Esophagus (tissue), 2 donors: ENCODE results near the gene TNFSF13B. TPM values are rescaled to one million over a fixed set of nuclear protein-coding genes. Genes with fewer than 3 reads are reported as not detected.

Source experiments
- H3K27ac ChIP-seq, 2 donors: one replicate each; pipeline ENCODE4 v1.5.1; 2013; ENCODE audit warnings: low read depth in 2 of 2, mild to moderate bottlenecking in 2 of 2, inconsistent platforms in 1 of 2, low read length in 1 of 2, moderate library complexity in 1 of 2
- H3K27me3 ChIP-seq, 2 donors: one replicate each; pipeline ENCODE4 v1.6.1; 2013; ENCODE audit warnings: low read length in 2 of 2, control low read depth in 1 of 2, mild to moderate bottlenecking in 1 of 2; ENCODE audit not compliant: insufficient read depth in 2 of 2, control insufficient read depth in 1 of 2
- H3K36me3 ChIP-seq, 2 donors: one replicate each; pipeline ENCODE4 v1.6.1; 2013; ENCODE audit warnings: low read length in 1 of 2; ENCODE audit not compliant: control insufficient read depth in 2 of 2, insufficient read depth in 2 of 2
- H3K4me1 ChIP-seq, 2 donors: one replicate each; pipeline ENCODE4 v1.6.1; 2013; ENCODE audit warnings: low read length in 1 of 2; ENCODE audit not compliant: control insufficient read depth in 2 of 2, insufficient read depth in 2 of 2
- H3K4me3 ChIP-seq, 2 donors: one replicate each; pipeline ENCODE4 v1.5.1; 2013; ENCODE audit warnings: low read length in 2 of 2, mild to moderate bottlenecking in 2 of 2, low read depth in 1 of 2, moderate library complexity in 1 of 2
- H3K9me3 ChIP-seq, 2 donors: one replicate each; pipeline ENCODE4 v1.6.1; 2013; ENCODE audit warnings: mild to moderate bottlenecking in 2 of 2, low read depth in 1 of 2, low read length in 1 of 2, moderate library complexity in 1 of 2; ENCODE audit not compliant: control insufficient read depth in 2 of 2, insufficient read depth in 1 of 2
- WGBS, 2 donors: extraction: QIAGEN DNeasy Blood & Tissue Kit; methylation state at CpG; one replicate each; pipeline ENCODE4 v1.1.7; 2013; 5-methylcytosine and 5-hydroxymethylcytosine counted together
- polyA plus RNA-seq, 2 donors: library from polyadenylated mRNA; stranded (reverse); fragments of 200-250 nt; gene quantifications; one replicate each; pipeline ENCODE4 v1.2.3, GENCODE V29; 2013
- donor health status: healthy with polysubstance abuse.
- donor health status: Bipolar disorder and iron deficiency.

TNFSF13B gene, protein sequence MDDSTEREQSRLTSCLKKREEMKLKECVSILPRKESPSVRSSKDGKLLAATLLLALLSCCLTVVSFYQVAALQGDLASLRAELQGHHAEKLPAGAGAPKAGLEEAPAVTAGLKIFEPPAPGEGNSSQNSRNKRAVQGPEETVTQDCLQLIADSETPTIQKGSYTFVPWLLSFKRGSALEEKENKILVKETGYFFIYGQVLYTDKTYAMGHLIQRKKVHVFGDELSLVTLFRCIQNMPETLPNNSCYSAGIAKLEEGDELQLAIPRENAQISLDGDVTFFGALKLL
- polyA plus RNA-seq: under 1 TPM; 0.41 to 0.92 TPM

GRCh38 chr13:108269601-108270328, at the start of gene TNFSF13B:
Gene TNFSF13B (plus strand): TSS chr13:108269718. CDS start chr13:108269896, 178 bp downstream.
- no peaks in the 10 kb centered on the region for H3K36me3 ChIP-seq
- no peaks in the 10 kb centered on the region for H3K27me3 ChIP-seq
- peak within 1 kb of the TSS; percentile 31 to 52 for H3K27ac ChIP-seq
- no peaks in the 10 kb centered on the region for H3K9me3 ChIP-seq
- H3K4me3 ChIP-seq: peak within 1 kb of the TSS; percentile 30 to 32
- peaks cover 0 to 6% of the 10 kb centered on the region in 2 donors for H3K4me1 ChIP-seq
- 6 to 13% methylated on average over 16 of the region's 16 CpGs for WGBS, 2 donors

DNA sequence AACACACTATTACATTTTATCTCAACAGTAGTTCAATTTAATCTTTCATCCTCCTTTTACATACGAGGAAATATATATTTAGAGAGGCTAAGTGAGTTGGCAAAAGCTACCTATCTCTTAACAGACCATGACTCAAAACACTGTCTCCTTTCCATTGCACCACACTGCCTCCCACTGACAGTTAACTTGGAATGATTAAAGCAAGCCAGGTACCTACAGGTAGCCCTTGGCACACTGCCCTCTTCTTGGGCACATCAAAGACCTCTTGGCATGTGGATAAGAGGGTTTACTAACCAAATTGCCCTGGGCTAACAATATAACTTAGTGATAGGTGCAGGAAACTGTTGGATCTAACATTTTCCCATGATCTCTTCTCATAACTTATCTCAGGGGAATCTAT, 49.5 kb upstream of the TNFSF13B start:
- no peaks in the 10 kb centered on the region for H3K9me3 ChIP-seq
- no peaks in the 10 kb centered on the region for H3K27me3 ChIP-seq
- peaks cover 0 to 8% of the 10 kb centered on the region in 2 donors for H3K4me1 ChIP-seq
- H3K27ac ChIP-seq: no peak overlapping the region
- WGBS, 2 donors: 14 to 18% methylated on average over 1 of the region's 1 CpG
- no peaks in the 10 kb centered on the region for H3K36me3 ChIP-seq
- H3K4me3 ChIP-seq: no peak overlapping the region

DNA sequence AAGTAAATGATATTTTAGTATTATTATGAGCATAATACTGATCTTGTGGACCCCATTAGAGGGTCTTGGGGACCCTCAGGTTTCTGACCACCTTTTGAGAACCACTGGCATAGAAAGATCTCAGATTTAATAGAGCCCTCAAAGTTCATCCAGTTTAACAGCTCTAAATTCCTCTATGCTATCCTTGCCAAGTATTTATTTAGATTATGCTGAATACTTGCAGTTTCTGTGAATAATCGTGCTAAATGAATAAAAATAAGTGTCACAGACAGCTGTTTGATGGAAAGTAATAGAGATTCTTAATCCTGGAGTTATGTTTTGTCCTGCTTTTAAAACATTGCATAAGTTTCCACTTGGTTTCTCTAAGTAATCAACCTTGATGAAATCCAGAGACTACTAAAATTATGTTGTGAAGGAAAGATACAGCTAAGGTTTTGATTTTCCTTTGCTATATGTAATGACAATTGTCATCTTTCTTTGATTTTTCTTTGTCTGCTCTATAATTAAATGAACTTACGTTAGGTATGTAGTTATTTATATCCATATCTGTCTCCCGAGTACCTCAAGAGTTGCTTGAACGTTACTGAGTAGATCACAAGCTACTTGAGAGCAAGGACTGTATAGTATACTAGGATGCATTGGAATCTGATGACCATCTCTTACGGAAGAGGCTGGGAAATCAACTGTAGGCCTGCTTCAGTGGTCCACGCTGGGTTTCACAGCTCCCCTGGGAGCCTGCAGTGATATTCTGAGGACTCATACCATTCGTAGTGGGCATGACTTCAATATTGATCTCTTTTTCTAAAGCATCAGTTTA, 45.6 kb upstream of the TNFSF13B start:
- H3K27me3 ChIP-seq: no peaks in the 10 kb centered on the region
- H3K27ac ChIP-seq: no peak overlapping the region
- no peaks in the 10 kb centered on the region for H3K9me3 ChIP-seq
- H3K36me3 ChIP-seq: no peaks in the 10 kb centered on the region
- no peak overlapping the region for H3K4me3 ChIP-seq
- H3K4me1 ChIP-seq: peaks cover 0 to 5% of the 10 kb centered on the region in 2 donors
- WGBS, 2 donors: 72 to 74% methylated on average over 7 of the region's 7 CpGs

GRCh38 chr13:108225440-108225839, 44.1 kb upstream of the TNFSF13B start:
- 66 to 75% methylated on average over 1 of the region's 1 CpG for WGBS, 2 donors
- H3K4me3 ChIP-seq: no peak overlapping the region
- H3K9me3 ChIP-seq: no peaks in the 10 kb centered on the region
- H3K4me1 ChIP-seq: no peaks in the 10 kb centered on the region
- no peak overlapping the region for H3K27ac ChIP-seq
- H3K27me3 ChIP-seq: no peaks in the 10 kb centered on the region
- H3K36me3 ChIP-seq: no peaks in the 10 kb centered on the region

DNA sequence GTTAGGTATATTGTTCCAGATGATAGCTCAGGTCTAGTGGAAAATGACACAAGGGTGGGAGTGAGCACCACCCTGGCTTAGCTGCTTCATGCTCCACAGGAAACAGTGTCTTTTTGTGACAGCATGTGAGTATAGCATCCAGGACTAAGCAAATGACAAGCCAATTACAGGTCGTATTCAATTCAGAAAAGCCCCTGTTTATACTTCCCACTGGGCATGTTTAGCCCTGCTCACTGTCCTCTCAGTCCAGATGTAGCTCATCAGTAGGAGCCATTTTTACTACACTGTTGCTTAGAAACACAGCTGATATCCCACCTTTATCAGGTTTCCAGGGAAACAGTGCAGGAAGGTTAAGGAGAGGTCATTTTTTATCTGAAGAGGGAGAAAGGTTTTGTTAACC, 43.3 kb upstream of the TNFSF13B start:
- Histone ChIP-seq H3K27ac (no peak overlapping the region), H3K36me3 (no peaks in the 10 kb centered on the region), H3K27me3 (no peaks in the 10 kb centered on the region), H3K4me1 (no peaks in the 10 kb centered on the region), H3K4me3 (no peak overlapping the region), H3K9me3 (no peaks in the 10 kb centered on the region)
- 10 to 14% methylated on average over 1 of the region's 1 CpG for WGBS, 2 donors

- WGBS, 2 donors: 84 to 88% methylated on average over 1 of the region's 1 CpG
- Histone ChIP-seq H3K4me1 (no peaks in the 10 kb centered on the region), H3K9me3 (no peaks in the 10 kb centered on the region), H3K27ac (no peak overlapping the region), H3K27me3 (no peaks in the 10 kb centered on the region), H3K36me3 (no peaks in the 10 kb centered on the region), H3K4me3 (no peak overlapping the region)
Measured at GRCh38 chr13:108227651-108228272, 41.8 kb upstream of the TNFSF13B start.

DNA sequence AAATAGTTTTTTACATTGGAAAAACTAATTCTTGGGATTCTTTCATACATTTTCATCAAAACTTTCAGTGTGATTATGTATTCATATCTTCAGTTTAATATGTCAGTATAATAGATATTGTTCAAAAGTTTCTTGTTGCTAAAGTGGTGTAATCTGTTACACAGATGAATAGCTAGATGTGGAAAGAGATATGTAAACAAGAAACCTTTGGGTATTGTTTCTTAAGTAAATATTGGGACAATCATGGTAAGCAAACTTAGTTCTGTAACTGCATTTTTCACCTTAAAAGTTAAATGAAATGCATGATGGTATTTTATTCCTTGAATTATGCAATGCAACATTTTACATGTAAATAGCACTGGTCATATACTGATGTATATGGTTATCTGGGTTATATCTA, 39.1 kb upstream of the TNFSF13B start:
- Histone ChIP-seq H3K4me3 (no peak overlapping the region), H3K4me1 (no peaks in the 10 kb centered on the region), H3K36me3 (no peaks in the 10 kb centered on the region), H3K9me3 (no peaks in the 10 kb centered on the region), H3K27ac (no peak overlapping the region), H3K27me3 (no peaks in the 10 kb centered on the region)

DNA sequence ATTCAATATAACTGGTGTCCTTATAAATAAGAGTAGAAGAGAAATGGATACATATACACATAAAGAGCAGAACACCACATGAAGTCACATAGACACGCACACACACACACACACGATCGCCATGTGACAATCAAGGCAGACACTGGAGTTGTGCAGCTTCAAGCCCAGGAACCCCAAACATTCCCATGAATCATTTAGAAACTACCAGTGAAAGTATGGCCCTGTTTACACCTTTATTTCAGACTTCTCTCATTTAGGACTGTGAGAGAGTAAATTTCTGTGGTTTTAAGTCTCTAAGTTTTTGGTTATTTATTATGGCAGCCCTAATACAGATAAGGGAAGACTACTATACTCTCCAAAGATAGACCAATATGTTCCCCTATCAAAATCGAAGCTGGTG, 20.4 kb upstream of the TNFSF13B start:
- Histone ChIP-seq H3K4me1 (no peaks in the 10 kb centered on the region), H3K9me3 (no peaks in the 10 kb centered on the region)
- WGBS, 2 donors: 66 to 69% methylated on average over 4 of the region's 4 CpGs

DNA sequence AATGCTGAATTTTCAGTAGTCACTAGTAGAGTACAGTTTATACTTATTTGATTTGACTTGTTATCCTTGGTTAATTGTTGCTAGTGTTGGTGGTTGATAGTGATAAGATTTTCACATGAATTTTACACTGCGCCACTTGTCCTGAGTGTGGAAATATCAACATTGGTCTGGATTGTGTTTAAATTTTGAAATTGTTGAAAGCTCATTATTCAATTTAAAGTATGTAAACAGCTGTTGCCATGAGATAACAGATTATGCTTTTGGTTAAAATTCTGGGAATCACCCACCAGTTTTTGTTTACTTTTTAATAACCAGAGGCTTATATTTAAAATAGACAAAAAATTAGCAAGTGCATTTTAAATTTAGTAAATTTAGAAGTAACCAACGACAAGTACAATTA, 12.3 kb upstream of the TNFSF13B start:
- Histone ChIP-seq H3K27ac (no peak overlapping the region), H3K36me3 (no peaks in the 10 kb centered on the region), H3K9me3 (no peaks in the 10 kb centered on the region), H3K4me1 (no peaks in the 10 kb centered on the region), H3K4me3 (no peak overlapping the region), H3K27me3 (no peaks in the 10 kb centered on the region)
- 53 to 68% methylated on average over 2 of the region's 2 CpGs for whole genome bisulfite sequencing, 2 donors

More for the DNA sequence above, 20.4 kb upstream of the TNFSF13B start:
- H3K27ac ChIP-seq: no peak overlapping the region
- no peaks in the 10 kb centered on the region for H3K36me3 ChIP-seq
- no peak overlapping the region for H3K4me3 ChIP-seq
- H3K27me3 ChIP-seq: no peaks in the 10 kb centered on the region
